ENCODE measurements around the gene PKIG. TPM values are rescaled to one million over a fixed set of nuclear protein-coding genes. Genes with fewer than 3 reads are reported as not detected.

PKIG gene
- total and polyA plus RNA-seq, 2 experiments from 2014 or later = 29.7 to 33.2 TPM

GRCh38 chr20:44649126-44649525, 66.7 kb downstream of the PKIG start:
- Mint-ChIP-seq H3K36me3 (ENCODE audit: low read depth) (peaks cover 13% of the 10 kb centered on the region), H3K4me3 (no peak overlapping the region), H3K27ac (no peak overlapping the region), H3K4me1 (peaks cover 41% of the 10 kb centered on the region), H3K27me3 (ENCODE audit: insufficient read depth, low read depth, poor library complexity) (peaks cover 37% of the 10 kb centered on the region), H3K9me3 (peaks cover 10% of the 10 kb centered on the region)
- Histone ChIP-seq H3K9me2 (ENCODE audit: insufficient read depth) (no peaks in the 10 kb centered on the region), H2AFZ (no peak overlapping the region), H3F3A (replicated peaks; ENCODE audit: low read depth) (peaks cover 6% of the 10 kb centered on the region; the same call in 1 of the 2 replicates), H3K27ac (ENCODE audit: low read depth) (no peak overlapping the region), H3K4me2 (no peak overlapping the region), H4K20me1 (replicated peaks; ENCODE audit: insufficient read depth) (no peaks in the 10 kb centered on the region; the same call in 1 of the 2 replicates), H3K36me3 (ENCODE audit: insufficient read depth) (no peaks in the 10 kb centered on the region), H3K4me3 (no peak overlapping the region), H3K79me2 (replicated peaks; ENCODE audit: insufficient read depth) (no peaks in the 10 kb centered on the region), H3K27me3 (ENCODE audit: insufficient read depth) (peaks cover 32% of the 10 kb centered on the region), H3K4me1 (ENCODE audit: insufficient read depth) (peaks cover 22% of the 10 kb centered on the region)
- ATAC-seq (no peak), DNase-seq (ENCODE audit: low spot score) (no peak)
- TF ChIP-seq JUNB (IDR thresholded peaks at IDR 0.05; ENCODE audit: unreplicated experiment) = no peak
- TF ChIP-seq, protein P1, sequence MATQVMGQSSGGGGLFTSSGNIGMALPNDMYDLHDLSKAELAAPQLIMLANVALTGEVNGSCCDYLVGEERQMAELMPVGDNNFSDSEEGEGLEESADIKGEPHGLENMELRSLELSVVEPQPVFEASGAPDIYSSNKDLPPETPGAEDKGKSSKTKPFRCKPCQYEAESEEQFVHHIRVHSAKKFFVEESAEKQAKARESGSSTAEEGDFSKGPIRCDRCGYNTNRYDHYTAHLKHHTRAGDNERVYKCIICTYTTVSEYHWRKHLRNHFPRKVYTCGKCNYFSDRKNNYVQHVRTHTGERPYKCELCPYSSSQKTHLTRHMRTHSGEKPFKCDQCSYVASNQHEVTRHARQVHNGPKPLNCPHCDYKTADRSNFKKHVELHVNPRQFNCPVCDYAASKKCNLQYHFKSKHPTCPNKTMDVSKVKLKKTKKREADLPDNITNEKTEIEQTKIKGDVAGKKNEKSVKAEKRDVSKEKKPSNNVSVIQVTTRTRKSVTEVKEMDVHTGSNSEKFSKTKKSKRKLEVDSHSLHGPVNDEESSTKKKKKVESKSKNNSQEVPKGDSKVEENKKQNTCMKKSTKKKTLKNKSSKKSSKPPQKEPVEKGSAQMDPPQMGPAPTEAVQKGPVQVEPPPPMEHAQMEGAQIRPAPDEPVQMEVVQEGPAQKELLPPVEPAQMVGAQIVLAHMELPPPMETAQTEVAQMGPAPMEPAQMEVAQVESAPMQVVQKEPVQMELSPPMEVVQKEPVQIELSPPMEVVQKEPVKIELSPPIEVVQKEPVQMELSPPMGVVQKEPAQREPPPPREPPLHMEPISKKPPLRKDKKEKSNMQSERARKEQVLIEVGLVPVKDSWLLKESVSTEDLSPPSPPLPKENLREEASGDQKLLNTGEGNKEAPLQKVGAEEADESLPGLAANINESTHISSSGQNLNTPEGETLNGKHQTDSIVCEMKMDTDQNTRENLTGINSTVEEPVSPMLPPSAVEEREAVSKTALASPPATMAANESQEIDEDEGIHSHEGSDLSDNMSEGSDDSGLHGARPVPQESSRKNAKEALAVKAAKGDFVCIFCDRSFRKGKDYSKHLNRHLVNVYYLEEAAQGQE (IDR thresholded peaks at IDR 0.05; ENCODE audit: unreplicated experiment) = no peak
- TF ChIP-seq, protein P2, sequence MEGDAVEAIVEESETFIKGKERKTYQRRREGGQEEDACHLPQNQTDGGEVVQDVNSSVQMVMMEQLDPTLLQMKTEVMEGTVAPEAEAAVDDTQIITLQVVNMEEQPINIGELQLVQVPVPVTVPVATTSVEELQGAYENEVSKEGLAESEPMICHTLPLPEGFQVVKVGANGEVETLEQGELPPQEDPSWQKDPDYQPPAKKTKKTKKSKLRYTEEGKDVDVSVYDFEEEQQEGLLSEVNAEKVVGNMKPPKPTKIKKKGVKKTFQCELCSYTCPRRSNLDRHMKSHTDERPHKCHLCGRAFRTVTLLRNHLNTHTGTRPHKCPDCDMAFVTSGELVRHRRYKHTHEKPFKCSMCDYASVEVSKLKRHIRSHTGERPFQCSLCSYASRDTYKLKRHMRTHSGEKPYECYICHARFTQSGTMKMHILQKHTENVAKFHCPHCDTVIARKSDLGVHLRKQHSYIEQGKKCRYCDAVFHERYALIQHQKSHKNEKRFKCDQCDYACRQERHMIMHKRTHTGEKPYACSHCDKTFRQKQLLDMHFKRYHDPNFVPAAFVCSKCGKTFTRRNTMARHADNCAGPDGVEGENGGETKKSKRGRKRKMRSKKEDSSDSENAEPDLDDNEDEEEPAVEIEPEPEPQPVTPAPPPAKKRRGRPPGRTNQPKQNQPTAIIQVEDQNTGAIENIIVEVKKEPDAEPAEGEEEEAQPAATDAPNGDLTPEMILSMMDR (conservative IDR thresholded peaks at IDR 0.05; ENCODE audit: low read depth in 2 of 2) = no peak
- TF ChIP-seq CREB1 (CRISPR knock-in tag; IDR thresholded peaks at IDR 0.05; ENCODE audit: low read depth) = no peak
- TF ChIP-seq EZH2phosphoT487 (IDR thresholded peaks at IDR 0.05; ENCODE audit: unreplicated experiment) = no peak
- TF ChIP-seq, protein P3, sequence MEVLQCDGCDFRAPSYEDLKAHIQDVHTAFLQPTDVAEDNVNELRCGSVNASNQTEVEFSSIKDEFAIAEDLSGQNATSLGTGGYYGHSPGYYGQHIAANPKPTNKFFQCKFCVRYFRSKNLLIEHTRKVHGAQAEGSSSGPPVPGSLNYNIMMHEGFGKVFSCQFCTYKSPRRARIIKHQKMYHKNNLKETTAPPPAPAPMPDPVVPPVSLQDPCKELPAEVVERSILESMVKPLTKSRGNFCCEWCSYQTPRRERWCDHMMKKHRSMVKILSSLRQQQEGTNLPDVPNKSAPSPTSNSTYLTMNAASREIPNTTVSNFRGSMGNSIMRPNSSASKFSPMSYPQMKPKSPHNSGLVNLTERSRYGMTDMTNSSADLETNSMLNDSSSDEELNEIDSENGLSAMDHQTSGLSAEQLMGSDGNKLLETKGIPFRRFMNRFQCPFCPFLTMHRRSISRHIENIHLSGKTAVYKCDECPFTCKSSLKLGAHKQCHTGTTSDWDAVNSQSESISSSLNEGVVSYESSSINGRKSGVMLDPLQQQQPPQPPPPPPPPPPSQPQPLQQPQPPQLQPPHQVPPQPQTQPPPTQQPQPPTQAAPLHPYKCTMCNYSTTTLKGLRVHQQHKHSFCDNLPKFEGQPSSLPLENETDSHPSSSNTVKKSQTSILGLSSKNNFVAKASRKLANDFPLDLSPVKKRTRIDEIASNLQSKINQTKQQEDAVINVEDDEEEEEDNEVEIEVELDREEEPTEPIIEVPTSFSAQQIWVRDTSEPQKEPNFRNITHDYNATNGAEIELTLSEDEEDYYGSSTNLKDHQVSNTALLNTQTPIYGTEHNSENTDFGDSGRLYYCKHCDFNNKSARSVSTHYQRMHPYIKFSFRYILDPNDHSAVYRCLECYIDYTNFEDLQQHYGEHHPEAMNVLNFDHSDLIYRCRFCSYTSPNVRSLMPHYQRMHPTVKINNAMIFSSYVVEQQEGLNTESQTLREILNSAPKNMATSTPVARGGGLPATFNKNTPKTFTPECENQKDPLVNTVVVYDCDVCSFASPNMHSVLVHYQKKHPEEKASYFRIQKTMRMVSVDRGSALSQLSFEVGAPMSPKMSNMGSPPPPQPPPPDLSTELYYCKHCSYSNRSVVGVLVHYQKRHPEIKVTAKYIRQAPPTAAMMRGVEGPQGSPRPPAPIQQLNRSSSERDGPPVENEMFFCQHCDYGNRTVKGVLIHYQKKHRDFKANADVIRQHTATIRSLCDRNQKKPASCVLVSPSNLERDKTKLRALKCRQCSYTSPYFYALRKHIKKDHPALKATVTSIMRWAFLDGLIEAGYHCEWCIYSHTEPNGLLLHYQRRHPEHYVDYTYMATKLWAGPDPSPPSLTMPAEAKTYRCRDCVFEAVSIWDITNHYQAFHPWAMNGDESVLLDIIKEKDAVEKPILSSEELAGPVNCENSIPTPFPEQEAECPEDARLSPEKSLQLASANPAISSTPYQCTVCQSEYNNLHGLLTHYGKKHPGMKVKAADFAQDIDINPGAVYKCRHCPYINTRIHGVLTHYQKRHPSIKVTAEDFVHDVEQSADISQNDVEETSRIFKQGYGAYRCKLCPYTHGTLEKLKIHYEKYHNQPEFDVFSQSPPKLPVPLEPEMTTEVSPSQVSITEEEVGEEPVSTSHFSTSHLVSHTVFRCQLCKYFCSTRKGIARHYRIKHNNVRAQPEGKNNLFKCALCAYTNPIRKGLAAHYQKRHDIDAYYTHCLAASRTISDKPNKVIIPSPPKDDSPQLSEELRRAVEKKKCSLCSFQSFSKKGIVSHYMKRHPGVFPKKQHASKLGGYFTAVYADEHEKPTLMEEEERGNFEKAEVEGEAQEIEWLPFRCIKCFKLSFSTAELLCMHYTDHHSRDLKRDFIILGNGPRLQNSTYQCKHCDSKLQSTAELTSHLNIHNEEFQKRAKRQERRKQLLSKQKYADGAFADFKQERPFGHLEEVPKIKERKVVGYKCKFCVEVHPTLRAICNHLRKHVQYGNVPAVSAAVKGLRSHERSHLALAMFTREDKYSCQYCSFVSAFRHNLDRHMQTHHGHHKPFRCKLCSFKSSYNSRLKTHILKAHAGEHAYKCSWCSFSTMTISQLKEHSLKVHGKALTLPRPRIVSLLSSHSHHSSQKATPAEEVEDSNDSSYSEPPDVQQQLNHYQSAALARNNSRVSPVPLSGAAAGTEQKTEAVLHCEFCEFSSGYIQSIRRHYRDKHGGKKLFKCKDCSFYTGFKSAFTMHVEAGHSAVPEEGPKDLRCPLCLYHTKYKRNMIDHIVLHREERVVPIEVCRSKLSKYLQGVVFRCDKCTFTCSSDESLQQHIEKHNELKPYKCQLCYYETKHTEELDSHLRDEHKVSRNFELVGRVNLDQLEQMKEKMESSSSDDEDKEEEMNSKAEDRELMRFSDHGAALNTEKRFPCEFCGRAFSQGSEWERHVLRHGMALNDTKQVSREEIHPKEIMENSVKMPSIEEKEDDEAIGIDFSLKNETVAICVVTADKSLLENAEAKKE (CRISPR knock-in tag; IDR thresholded peaks at IDR 0.05) = no peak
- TF ChIP-seq ZNF331 (CRISPR knock-in tag; IDR thresholded peaks at IDR 0.05; ENCODE audit: low read depth) = no peak

Data from GM23338 (cell line).